Measurements from ENCODE around the gene CDY1B.
"Not testable (repeated sequence)": the region's sequence is repeated elsewhere in the genome, so short reads cannot be mapped to it uniquely, and the experiment has no call there.

Gene CDY1B

GRCh38 chrY:24047919-24048318, at the start of gene CDY1B:
CDY1B (minus strand) TSS chrY:24048019; CDS start chrY:24047688, 331 bp downstream.
- H3K27me3 ChIP-seq (ENCODE audit: insufficient read depth, low read length); H3K9ac ChIP-seq (ENCODE audit: low read depth, low read length); H3K27ac ChIP-seq (ENCODE audit: low read length); H3K4me1 ChIP-seq (ENCODE audit: insufficient read depth, low read length); H3K9me3 ChIP-seq (ENCODE audit: insufficient read depth, low read depth, low read length); H3K4me3 ChIP-seq (ENCODE audit: low read length); H3K36me3 ChIP-seq (ENCODE audit: insufficient read depth, low read depth, low read length): not testable (repeated sequence)

- H3K9me3 ChIP-seq (ENCODE audit: insufficient read depth, low read depth, low read length); H3K36me3 ChIP-seq (ENCODE audit: insufficient read depth, low read depth, low read length); H3K27me3 ChIP-seq (ENCODE audit: insufficient read depth, low read length); H3K27ac ChIP-seq (ENCODE audit: low read length); H3K4me1 ChIP-seq (ENCODE audit: insufficient read depth, low read length); H3K4me3 ChIP-seq (ENCODE audit: low read length); H3K9ac ChIP-seq (ENCODE audit: low read depth, low read length): not testable (repeated sequence)
These were observed 1.7 kb upstream of the CDY1B start for GRCh38 chrY:24049525-24049924.

GRCh38 chrY:24043209-24043608, 4.6 kb downstream of the CDY1B start:
- not testable (repeated sequence) for H3K36me3 ChIP-seq (ENCODE audit: insufficient read depth, low read depth, low read length); H3K27ac ChIP-seq (ENCODE audit: low read length); H3K4me1 ChIP-seq (ENCODE audit: insufficient read depth, low read length); H3K4me3 ChIP-seq (ENCODE audit: low read length); H3K9me3 ChIP-seq (ENCODE audit: insufficient read depth, low read depth, low read length); H3K27me3 ChIP-seq (ENCODE audit: insufficient read depth, low read length); H3K9ac ChIP-seq (ENCODE audit: low read depth, low read length)

GRCh38 chrY:24039008-24039718, 8.7 kb downstream of the CDY1B start:
- not testable (repeated sequence) for H3K27me3 ChIP-seq (ENCODE audit: insufficient read depth, low read length); H3K9ac ChIP-seq (ENCODE audit: low read depth, low read length); H3K4me3 ChIP-seq (ENCODE audit: low read length); H3K36me3 ChIP-seq (ENCODE audit: insufficient read depth, low read depth, low read length); H3K4me1 ChIP-seq (ENCODE audit: insufficient read depth, low read length); H3K27ac ChIP-seq (ENCODE audit: low read length); H3K9me3 ChIP-seq (ENCODE audit: insufficient read depth, low read depth, low read length)

GRCh38 chrY:24026212-24027103, 21.4 kb downstream of the CDY1B start:
- H3K4me3 ChIP-seq (ENCODE audit: low read length): not testable (repeated sequence)

More at GRCh38 chrY:24026212-24027103, 21.4 kb downstream of the CDY1B start:
- not testable (repeated sequence) for H3K9ac ChIP-seq (ENCODE audit: low read depth, low read length); H3K27ac ChIP-seq (ENCODE audit: low read length); H3K27me3 ChIP-seq (ENCODE audit: insufficient read depth, low read length); H3K9me3 ChIP-seq (ENCODE audit: insufficient read depth, low read depth, low read length); H3K4me1 ChIP-seq (ENCODE audit: insufficient read depth, low read length); H3K36me3 ChIP-seq (ENCODE audit: insufficient read depth, low read depth, low read length)
